SH-SY5Y (cell line): ENCODE data around the gene ABTB1.

Source experiments
- GATA2 ChIP-seq: IDR thresholded peaks from 2 replicates; pipeline ENCODE4 v1.6.1; 2011; ENCODE audit warnings: mild to moderate bottlenecking, low read depth, low read length
- GATA3 ChIP-seq: IDR thresholded peaks from 2 replicates; pipeline ENCODE4 v1.6.1; 2011; ENCODE audit warnings: low read depth, mild to moderate bottlenecking, low read length, moderate library complexity

- TF ChIP-seq GATA3 (no peak), GATA2 (no peak)
These were observed 27.9 kb upstream of the ABTB1 start for GRCh38 chr3:127644641-127645370.
